Spleen (tissue), 11 donors: ENCODE results near the gene COTL1. TPM values are rescaled to one million over a fixed set of nuclear protein-coding genes. Genes with fewer than 3 reads are reported as not detected.

ENCODE experiments used
- DNase-seq: peaks from one replicate; pipeline ENCODE4 v3.0.0-alpha.2; 2020
- H3K27ac ChIP-seq, 8 donors: fragments of 200-600 bp; sonication (generic) in 7 of 8; 1 replicate in 4 of 8; 2 replicates in 4 of 8; pipeline versions ENCODE4 v1.5.0 to v1.8.0; 2016 to 2021; ENCODE audit warnings: inconsistent platforms in 4 of 8, mild to moderate bottlenecking in 4 of 8, moderate library complexity in 1 of 8
- H3K27me3 ChIP-seq, 7 donors: fragments of 200-600 bp; sonication (generic) in 6 of 7; replicated peaks in 1 of 7; 1 replicate in 4 of 7; 2 replicates in 3 of 7; pipeline versions ENCODE4 v1.5.0 to v1.8.0; 2016 to 2021; ENCODE audit warnings: inconsistent platforms in 3 of 7, mild to moderate bottlenecking in 1 of 7
- H3K36me3 ChIP-seq, 6 donors: fragments of 200-600 bp; sonication (generic) in 5 of 6; 1 replicate in 4 of 6; 2 replicates in 2 of 6; pipeline versions ENCODE4 v1.5.0 to v1.8.0; 2016 to 2021; ENCODE audit warnings: inconsistent platforms in 2 of 6
- H3K4me1 ChIP-seq, 6 donors: fragments of 200-600 bp; sonication (generic) in 5 of 6; 1 replicate in 3 of 6; 2 replicates in 3 of 6; pipeline versions ENCODE4 v1.5.0 to v1.8.0; 2016 to 2021; ENCODE audit warnings: inconsistent platforms in 3 of 6
- H3K4me3 ChIP-seq, 8 donors: fragments of 200-600 bp; sonication (generic) in 7 of 8; 1 replicate in 4 of 8; 2 replicates in 4 of 8; pipeline versions ENCODE4 v1.5.0 to v1.8.0; 2016 to 2021; ENCODE audit warnings: inconsistent platforms in 4 of 8, mild to moderate bottlenecking in 4 of 8, moderate library complexity in 2 of 8
- H3K9me3 ChIP-seq, 8 donors: fragments of 200-600 bp; sonication (generic) in 7 of 8; 1 replicate in 4 of 8; 2 replicates in 4 of 8; pipeline versions ENCODE4 v1.5.0 to v1.8.0; 2016 to 2021; ENCODE audit warnings: inconsistent platforms in 4 of 8
- CTCF ChIP-seq, 11 experiments: fragments of 200-600 bp in 7 of 11; fragments of 450-650 bp in 4 of 11; sonication (generic) in 4 of 11; IDR thresholded peaks in 8 of 11; conservative IDR thresholded peaks in 3 of 11; 1 replicate in 7 of 11; 2 replicates in 4 of 11; pipeline versions ENCODE4 v1.4.0 to v1.8.0; 2016 to 2021; ENCODE audit warnings: antibody characterized with exemption in 11 of 11, inconsistent platforms in 4 of 11, mild to moderate bottlenecking in 1 of 11
- POLR2A ChIP-seq, 3 donors: fragments of 450-650 bp; IDR thresholded peaks; one replicate each; pipeline ENCODE4 v1.5.1; 2017; ENCODE audit warnings: antibody characterized with exemption in 3 of 3, mild to moderate bottlenecking in 1 of 3
- POLR2AphosphoS5 ChIP-seq, 3 donors: sonication (generic); formaldehyde crosslinking; IDR thresholded peaks; one replicate each; pipeline ENCODE4 v1.5.1; 2017; ENCODE audit warnings: antibody characterized with exemption in 3 of 3
- WGBS, 5 donors: extraction: QIAGEN DNeasy Blood & Tissue Kit in 3 of 5; methylation state at CpG; one replicate each; pipeline versions ENCODE4 v1.1.5 to v1.1.7; 2013 to 2018; 5-methylcytosine and 5-hydroxymethylcytosine counted together
- intact Hi-C: fragments of 100-400 bp; cut with DNase I; formaldehyde crosslinking; loops from one replicate; pipeline ENCODE4 v1.15.0; 2023; ENCODE audit warnings: low total_unique reads
- polyA plus RNA-seq, 3 donors: library from polyadenylated mRNA; stranded (reverse); fragments of 200-250 nt; gene quantifications; one replicate each; pipeline ENCODE4 v1.2.1, GENCODE V29; 2013
- total RNA-seq, 7 donors: library from RNA; depleted of rRNA in 3 of 7; stranded (reverse); fragments of >200 nt in 3 of 7; fragmentation: NEBNext Ultra II Directional in 4 of 7; extraction: Animal tissue kit (Norgen Biotek cat#: 25700) in 4 of 7; gene quantifications; one replicate each; pipeline versions ENCODE4 v1.1.0 to v1.2.1, GENCODE V29; 2016 to 2021
- donor health status: healthy with polysubstance abuse.
- donor health status: DM: no; HTN: no; CAD: no; lungs with moderate emphysema.
- donor health status: DM: no; HTN: no; CAD: no.
- donor health status: Bipolar disorder and iron deficiency.
- donor health status: healthy.
- donor health status: DM: no; HTN: no; CAD: no.
- donor health status: DM: yes; HTN: yes; CAD: no.

Gene COTL1
- total and polyA plus RNA-seq, 10 donors = 284 to 655 (median 397) TPM

GRCh38 chr16:84555418-84556196 lies 62.3 kb downstream of the COTL1 start:
- no peak overlapping the region for H3K4me3 ChIP-seq
- WGBS, 5 donors = 76 to 81% (median 78%) methylated on average over 19 of the region's 19 CpGs
- H3K9me3 ChIP-seq = no peaks in the 10 kb centered on the region
- H3K27me3 ChIP-seq = no peaks in the 10 kb centered on the region
- H3K4me1 ChIP-seq = peaks cover 3 to 63% (median 29%) of the 10 kb centered on the region in 6 donors
- no peak for TF ChIP-seq CTCF (IDR thresholded peaks at IDR 0.05 in 8 of 11, conservative IDR thresholded peaks at IDR 0.05 in 3 of 11)
- TF ChIP-seq POLR2A (IDR thresholded peaks at IDR 0.05) = no peak
- TF ChIP-seq POLR2AphosphoS5 (IDR thresholded peaks at IDR 0.05) = no peak
- no peaks in the 10 kb centered on the region for H3K36me3 ChIP-seq
- H3K27ac ChIP-seq = peak overlapping the region in 2 of 8 donors; percentile 18 to 76
- DNase-seq = peak; percentile 46
- intact Hi-C loops = loop anchor here (10.0 kb wide), 1 partner anchor 59 kb away; the partner anchor contains the start of gene COTL1

- WGBS, 5 donors = 82 to 89% (median 82%) methylated on average over 11 of the region's 11 CpGs
- Histone ChIP-seq H3K4me1 (peaks cover 3 to 61% (median 27%) of the 10 kb centered on the region in 6 donors), H3K9me3 (no peaks in the 10 kb centered on the region), H3K27me3 (no peaks in the 10 kb centered on the region), H3K36me3 (no peaks in the 10 kb centered on the region), H3K27ac (peak overlapping the region in 4 of 8 donors; percentile 56 to 76 (median 72)), H3K4me3 (no peak overlapping the region)
- intact Hi-C loops = loop anchor here (10.0 kb wide), 1 partner anchor 60 kb away; the partner anchor contains the start of gene COTL1
- no peak for TF ChIP-seq CTCF (IDR thresholded peaks at IDR 0.05 in 8 of 11, conservative IDR thresholded peaks at IDR 0.05 in 3 of 11)
- TF ChIP-seq POLR2AphosphoS5 (IDR thresholded peaks at IDR 0.05) = no peak
- TF ChIP-seq POLR2A (IDR thresholded peaks at IDR 0.05) = no peak
- peak; percentile 40 for DNase-seq
Observed at GRCh38 chr16:84554627-84555328, 63.1 kb downstream of the COTL1 start.

- no peak for TF ChIP-seq POLR2A (IDR thresholded peaks at IDR 0.05)
- TF ChIP-seq POLR2AphosphoS5 (IDR thresholded peaks at IDR 0.05) = peak in 2 of 3 donors; percentile 22 to 55
- intact Hi-C loops = loop anchor here (10.0 kb wide), 1 partner anchor 61 kb away; the partner anchor contains the start of gene COTL1
- 58 to 68% (median 62%) methylated on average over 8 to 11 of the region's 11 CpGs for WGBS, 5 donors
- H3K4me3 ChIP-seq = peak overlapping the region in 3 of 8 donors; percentile 20 to 53 (median 25)
- peaks cover 3 to 65% (median 28%) of the 10 kb centered on the region in 6 donors for H3K4me1 ChIP-seq
- no peaks in the 10 kb centered on the region for H3K27me3 ChIP-seq
- peak overlapping the region in 6 of 8 donors; percentile 49 to 76 (median 64) for H3K27ac ChIP-seq
- peak; percentile 67 for DNase-seq
- H3K9me3 ChIP-seq = no peaks in the 10 kb centered on the region
- H3K36me3 ChIP-seq = no peaks in the 10 kb centered on the region
Observed at GRCh38 chr16:84553873-84554399, 63.9 kb downstream of the COTL1 start.

- WGBS, 5 donors = 35 to 70% (median 60%) methylated on average over 4 of the region's 4 CpGs
- H3K4me3 ChIP-seq = peak overlapping the region in 2 of 8 donors; percentile 4 to 38
- no peaks in the 10 kb centered on the region for H3K27me3 ChIP-seq
- peaks cover 6 to 83% (median 34%) of the 10 kb centered on the region in 6 donors for H3K4me1 ChIP-seq
- H3K27ac ChIP-seq = peak overlapping the region in 4 of 8 donors; percentile 13 to 73 (median 70)
- intact Hi-C loops = loop anchor here (10.0 kb wide), 1 partner anchor 63 kb away; the partner anchor contains the start of gene COTL1
- no peaks in the 10 kb centered on the region for H3K9me3 ChIP-seq
- peak; percentile 59 for DNase-seq
- H3K36me3 ChIP-seq = no peaks in the 10 kb centered on the region
- TF ChIP-seq POLR2A (IDR thresholded peaks at IDR 0.05) (no peak), POLR2AphosphoS5 (IDR thresholded peaks at IDR 0.05) (no peak), CTCF (IDR thresholded peaks at IDR 0.05 in 8 of 11, conservative IDR thresholded peaks at IDR 0.05 in 3 of 11) (no peak)
Observed at GRCh38 chr16:84552135-84552534, 65.7 kb downstream of the COTL1 start.
